HUDEP-2 (cell line): ENCODE measurements around the gene HMG20B.
"Not testable (repeated sequence)": the region's sequence is repeated elsewhere in the genome, so short reads cannot be mapped to it uniquely, and the experiment has no call there.

Experiments used
- DNase-seq, 76 experiments: peaks; one replicate each; lab custom pipeline; 2025; ENCODE audit not compliant: unreplicated experiment in 76 of 76; lab: John Stamatoyannopoulos, UW

HMG20B gene

DNA sequence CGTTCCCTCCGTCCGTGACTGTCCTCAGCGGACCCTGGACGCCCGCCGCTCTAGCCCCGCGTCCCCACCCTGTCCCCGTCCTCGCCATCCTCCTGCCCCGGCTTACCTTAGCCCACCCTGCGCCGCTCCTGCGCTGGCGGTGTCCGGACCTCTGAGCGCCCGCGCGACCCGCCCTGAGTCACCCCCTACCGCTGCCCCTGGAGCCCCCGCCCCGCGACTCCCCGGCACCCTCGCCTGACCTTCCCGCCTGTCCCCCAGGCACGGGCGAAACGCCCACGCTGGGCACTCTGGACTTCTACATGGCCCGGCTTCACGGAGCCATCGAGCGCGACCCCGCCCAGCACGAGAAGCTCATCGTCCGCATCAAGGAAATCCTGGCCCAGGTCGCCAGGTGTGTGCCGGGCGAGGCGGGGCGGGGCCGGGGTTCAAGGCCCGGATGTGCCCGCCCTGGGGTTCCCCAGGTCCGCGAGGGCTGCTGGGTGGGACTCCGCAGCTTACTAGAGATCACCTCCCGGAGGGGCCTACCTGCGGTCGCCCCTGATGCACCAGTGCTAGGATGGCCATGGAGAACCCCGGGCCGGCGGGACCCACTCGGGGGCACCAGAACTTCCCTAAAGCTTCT, 5.1 kb downstream of the HMG20B start:
- no peak for DNase-seq

- no peak for DNase-seq
Observed at GRCh38 chr19:3578390-3578789, 5.6 kb downstream of the HMG20B start.

- DNase-seq: no peak
Observed at GRCh38 chr19:3580156-3580934, 7.6 kb downstream of the HMG20B start.

- DNase-seq: not testable (repeated sequence)
Observed at GRCh38 chr19:3581792-3582191, 9.0 kb downstream of the HMG20B start.

GRCh38 chr19:3584036-3584802, 11.5 kb downstream of the HMG20B start:
- not testable (repeated sequence) for DNase-seq

DNA sequence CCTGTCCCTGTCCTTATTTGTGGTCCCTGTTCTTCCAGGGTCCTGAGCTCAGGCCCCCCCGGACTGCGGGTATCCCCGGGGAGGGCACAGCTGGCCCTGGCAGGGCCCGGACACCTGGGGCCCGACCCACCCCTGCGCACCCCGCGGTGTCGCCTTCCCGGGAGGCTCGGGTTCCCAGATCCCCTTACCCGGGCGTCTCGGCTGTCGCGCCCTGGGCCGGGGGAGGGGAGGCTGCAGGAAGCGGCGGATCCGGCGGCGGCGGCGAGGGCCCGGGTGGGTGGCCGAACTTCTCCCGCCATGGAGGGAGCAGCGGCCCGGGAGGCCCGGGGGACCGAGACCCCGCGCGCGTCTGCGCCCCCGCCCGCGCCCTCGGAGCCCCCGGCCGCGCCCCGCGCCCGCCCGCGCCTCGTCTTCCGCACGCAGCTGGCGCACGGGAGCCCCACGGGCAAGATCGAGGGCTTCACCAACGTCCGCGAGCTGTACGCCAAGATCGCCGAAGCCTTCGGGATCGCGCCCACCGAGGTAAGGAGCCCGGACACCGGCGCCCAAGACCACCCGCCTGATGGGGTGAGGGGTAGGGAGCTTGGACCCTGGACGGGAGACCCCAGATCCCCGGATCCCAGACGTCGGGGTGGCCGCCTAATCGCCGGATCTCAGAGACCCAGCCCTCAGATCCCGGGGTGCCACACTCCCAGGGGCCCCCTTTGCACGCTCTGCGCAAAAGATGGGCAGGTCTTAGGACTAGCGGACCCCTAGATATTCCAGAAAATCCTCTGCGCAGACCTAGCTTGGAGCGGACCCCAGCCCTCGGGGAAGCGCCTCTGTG, 12.8 kb downstream of the HMG20B start, which contains the start of gene GIPC3:
TSS of gene GIPC3 (plus strand) at position 178 of the 826 bp plus-strand sequence. CDS start at position 298, 120 bp downstream.
- no peak for DNase-seq

DNA sequence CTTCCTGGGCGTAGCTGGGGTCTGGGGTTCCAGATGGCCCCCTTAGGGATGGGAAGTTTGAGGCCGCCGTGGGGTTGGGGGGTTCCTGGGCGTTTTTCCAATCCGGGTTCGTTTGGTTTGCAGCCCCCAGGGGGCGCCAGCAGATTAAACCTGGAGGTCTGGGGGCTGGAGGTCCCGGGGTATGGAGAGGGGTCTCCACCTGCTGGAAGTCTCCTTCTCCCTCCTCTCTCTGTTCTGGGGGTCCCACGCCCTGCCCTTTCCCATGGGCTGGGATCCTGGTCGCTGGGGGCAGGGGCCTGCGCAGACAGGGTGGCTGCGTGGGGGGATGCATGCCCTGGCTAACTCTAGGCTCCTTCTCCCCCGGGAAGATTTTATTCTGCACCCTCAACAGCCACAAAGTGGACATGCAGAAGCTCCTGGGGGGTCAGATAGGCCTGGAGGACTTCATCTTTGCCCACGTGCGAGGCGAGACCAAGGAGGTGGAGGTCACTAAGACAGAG, 13.4 kb downstream of the HMG20B start:
- DNase-seq: peak in 2 of 76 experiments; percentile 16

- no peak for DNase-seq
Observed at GRCh38 chr19:3586707-3587346, 14.1 kb downstream of the HMG20B start.

DNA sequence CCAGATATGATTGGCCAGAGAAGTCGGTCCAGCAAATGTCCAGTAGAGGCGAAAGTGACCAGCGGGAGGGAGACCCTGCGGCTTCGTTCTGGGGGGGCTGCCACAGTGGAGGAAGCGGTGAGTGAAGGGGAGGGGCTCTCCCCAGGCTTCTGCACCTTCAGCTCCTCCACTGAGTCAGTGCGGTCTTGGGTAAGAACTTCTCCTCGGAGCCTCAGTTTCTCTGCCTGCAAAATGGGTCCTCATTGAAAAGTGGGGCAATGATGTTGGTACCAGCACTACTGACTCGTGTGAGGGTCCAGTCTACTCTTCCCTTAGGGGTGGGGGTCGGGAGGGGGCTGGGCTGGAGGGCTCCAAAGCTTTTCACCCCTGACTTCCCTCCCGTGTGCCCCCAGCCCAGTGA, 16.7 kb downstream of the HMG20B start:
- DNase-seq: no peak

GRCh38 chr19:3589949-3590348, 17.2 kb downstream of the HMG20B start:
- no peak for DNase-seq

- DNase-seq: no peak
Observed at GRCh38 chr19:3590991-3591659, 18.4 kb downstream of the HMG20B start.

- DNase-seq: no peak
Observed at GRCh38 chr19:3591876-3592613, 19.3 kb downstream of the HMG20B start.

- no peak for DNase-seq
Observed at GRCh38 chr19:3593156-3593555, 20.4 kb downstream of the HMG20B start.

GRCh38 chr19:3595521-3596061, 22.8 kb downstream of the HMG20B start:
- no peak for DNase-seq

DNA sequence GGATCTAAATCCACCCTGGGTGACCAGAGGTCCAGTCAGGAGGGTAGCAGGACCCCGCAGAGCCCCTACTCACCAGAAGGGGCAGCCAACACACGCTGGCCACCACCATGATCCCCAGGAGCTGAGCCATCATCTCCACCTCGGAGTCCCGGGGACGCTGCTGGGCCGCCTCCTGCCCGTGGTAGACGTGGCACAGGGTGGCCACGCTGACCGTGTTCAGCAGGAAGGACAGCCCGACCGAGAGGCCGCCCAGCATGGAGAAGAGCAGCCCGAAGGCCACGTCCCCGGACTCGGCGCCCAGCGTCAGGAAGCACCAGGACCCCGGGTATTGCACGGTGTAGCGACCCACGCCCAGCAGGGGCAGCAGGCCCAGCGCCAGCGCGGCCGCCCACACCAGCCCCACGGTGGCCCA, 27.0 kb downstream of the HMG20B start:
- no peak for DNase-seq

- no peak for DNase-seq
Observed at GRCh38 chr19:3601021-3601420, 28.3 kb downstream of the HMG20B start.

- DNase-seq: no peak
Observed at GRCh38 chr19:3603121-3603811, 30.5 kb downstream of the HMG20B start.
